Limb (tissue), 2 donors: ENCODE measurements around the gene UBFD1.
"Not testable (repeated sequence)": the region's sequence is repeated elsewhere in the genome, so short reads cannot be mapped to it uniquely, and the experiment has no call there.

Experiments used
- DNase-seq, 2 donors: peaks; one replicate each; pipeline ENCODE4 v3.0.0-alpha.2; 2016; ENCODE audit errors: extremely low spot score in 2 of 2

The UBFD1 gene, protein sequence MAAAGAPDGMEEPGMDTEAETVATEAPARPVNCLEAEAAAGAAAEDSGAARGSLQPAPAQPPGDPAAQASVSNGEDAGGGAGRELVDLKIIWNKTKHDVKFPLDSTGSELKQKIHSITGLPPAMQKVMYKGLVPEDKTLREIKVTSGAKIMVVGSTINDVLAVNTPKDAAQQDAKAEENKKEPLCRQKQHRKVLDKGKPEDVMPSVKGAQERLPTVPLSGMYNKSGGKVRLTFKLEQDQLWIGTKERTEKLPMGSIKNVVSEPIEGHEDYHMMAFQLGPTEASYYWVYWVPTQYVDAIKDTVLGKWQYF

GRCh38 chr16:23556881-23557778, at the start of gene UBFD1, which contains the start of gene EARS2:
Gene UBFD1, plus strand, starts transcription at chr16:23557727. Its CDS starts 16 bp downstream, at chr16:23557743.
Gene EARS2, minus strand, starts transcription at chr16:23557350. Its CDS starts 7 bp downstream, at chr16:23557343.
- DNase-seq, result peak; percentile 97 to 99

DNA sequence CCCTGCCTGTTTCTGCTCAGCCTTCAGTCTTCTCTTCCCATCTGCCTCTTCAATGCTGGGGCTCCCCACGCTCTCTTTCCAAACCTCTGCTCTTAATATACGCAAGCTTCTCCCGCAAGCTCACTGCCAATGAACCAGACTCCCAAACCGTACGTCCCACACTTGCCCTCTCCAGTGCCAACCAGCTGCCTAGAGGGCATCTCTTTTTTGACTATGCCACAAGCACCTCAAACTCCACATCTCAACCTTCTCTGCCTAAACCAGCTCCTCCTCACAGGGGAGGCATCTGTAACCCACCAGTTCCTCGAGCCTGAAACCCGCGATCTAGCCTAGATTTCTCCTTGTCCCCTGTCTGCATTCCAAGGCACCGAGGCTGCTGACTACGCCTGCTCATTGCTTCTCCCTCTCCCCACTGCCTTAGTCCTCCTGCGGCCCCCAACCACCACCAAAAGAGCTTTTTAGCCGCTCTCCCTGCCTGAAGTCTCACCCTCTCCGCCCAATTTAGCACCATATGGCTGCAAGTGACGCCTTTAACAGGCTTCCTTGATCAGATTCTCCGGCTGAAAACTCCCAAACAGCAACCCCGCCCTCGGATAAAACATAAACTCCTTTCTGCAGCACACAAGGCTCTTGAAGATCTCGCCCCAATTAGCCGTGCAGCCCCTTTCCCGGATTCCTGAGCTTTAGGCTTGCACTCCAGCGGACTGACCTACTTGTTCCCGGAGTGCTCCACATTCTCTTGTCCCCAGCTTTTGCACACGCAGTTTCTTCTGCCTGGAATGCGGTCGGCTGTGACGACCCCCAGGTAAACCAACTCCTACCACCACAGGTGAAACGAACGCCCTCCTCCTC, 48.7 kb upstream of the UBFD1 start:
- DNase-seq, result peak in 1 of 2 donors; percentile 50

DNA sequence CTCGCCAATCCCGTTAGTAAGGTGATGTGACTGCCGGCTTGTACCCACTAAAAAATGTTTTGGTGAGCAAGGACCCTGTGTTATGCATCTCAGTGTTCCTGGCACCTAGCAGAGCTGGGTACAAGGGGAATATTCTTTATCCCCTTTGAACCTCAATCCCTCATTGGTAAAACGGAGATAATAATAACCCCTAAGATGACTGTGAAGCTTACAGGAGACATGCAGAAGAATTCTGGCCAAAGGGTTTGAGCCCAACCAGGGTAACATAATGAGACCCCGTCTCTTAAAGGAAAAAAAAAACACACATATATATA, 48.1 kb upstream of the UBFD1 start:
- no peak for DNase-seq

- DNase-seq, result no peak
Measured at GRCh38 chr16:23509782-23510163, 47.8 kb upstream of the UBFD1 start.

DNA sequence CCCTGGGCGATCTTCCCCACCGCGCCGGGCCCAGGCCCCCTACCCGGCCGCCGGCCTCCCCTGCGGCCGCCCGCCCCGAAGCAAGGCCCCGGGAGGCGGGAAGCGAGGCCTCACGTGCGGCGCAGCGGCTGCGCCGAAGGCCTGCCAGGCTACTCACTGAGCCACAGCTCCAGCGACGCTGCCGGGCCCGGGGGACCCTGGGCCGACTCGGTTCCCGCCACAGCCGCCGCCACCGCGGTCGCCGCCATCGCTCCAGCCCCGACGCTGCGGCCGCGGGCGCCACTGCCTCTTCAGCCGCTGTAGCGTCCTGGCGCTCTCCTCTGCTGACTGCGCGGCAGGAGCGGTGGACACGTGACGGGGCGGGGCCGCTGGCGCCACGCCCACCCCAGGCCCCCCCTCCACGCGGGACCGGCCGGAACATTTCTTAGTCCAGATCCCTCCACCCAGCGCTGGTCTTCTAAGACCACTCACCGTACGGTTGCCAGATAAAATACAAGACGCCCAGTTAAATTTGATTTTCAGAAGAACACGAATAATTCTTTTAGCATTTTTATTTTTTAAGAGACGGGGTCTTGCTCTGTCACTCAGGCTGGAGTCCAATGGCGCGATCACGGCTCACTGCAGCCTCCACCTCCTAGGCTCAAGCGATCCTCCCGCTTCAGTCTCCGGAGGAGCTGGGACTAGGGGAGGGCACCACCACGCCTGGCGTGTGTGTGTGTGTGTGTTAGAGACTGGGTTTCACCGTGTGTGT, 47.2 kb upstream of the UBFD1 start, which contains the start of gene GGA2:
TSS of gene GGA2 (minus strand) at position 331 of the 751 bp plus-strand sequence. CDS start at position 248, 83 bp downstream.
- peak; percentile 79 to 92 for DNase-seq

GRCh38 chr16:23510915-23511270, 46.6 kb upstream of the UBFD1 start:
- DNase-seq, result not testable (repeated sequence)

DNA sequence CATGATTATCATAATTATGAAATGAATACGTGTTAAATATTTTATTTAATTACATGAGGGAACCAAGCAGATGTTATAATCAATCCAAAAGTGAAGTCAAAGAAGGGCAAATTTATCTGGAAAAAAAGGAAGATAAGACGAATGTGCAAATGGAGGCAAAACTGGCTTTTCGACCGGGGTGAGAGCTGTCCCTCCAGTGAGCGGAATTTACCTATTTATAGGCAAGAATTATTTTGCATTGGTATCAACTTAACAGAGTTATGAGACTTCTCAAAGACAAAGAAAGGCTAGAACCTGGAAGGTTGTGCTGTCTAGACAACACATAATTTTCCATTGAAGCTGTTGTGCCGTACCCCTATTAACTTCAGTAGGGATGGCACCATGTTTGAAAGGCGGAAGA, 45.8 kb upstream of the UBFD1 start:
- no peak for DNase-seq

- no peak for DNase-seq
Measured at GRCh38 chr16:23512168-23512695, 45.3 kb upstream of the UBFD1 start.

DNA sequence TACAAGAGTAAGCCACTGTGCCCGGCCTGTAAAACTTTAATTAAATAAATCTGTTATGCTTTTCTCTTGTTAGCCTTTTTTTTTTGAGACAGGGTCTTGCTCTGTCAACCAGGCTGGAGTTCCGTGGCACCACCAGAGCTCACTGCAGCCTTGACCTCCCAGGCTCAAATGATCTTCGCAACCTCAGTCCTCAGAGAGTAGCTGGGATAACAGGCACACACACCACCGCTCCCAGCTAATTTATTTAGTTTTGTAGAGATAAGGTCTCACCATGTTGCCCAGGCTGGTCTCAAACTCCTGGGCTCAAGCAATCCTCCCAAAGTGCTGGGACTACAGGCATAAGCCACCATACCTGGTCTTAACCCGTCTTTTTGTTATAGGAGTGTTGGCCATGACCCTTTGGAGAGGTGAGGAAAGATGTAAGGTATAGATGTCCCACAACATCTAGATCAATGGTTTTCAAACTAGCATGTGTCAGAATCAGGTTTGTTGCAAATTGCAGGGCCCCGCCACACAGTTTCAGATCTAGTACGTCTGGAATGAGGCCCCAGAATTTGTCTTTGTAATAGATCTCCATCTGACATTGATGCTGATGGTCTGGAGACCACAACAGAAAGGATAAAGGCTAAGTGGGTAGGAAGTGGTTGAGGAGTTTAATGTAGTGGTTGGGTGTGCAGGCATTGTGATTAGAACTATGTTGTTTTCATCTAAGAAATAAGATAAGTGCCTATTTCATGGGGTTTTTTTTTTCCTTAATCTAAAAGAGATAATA, 43.0 kb upstream of the UBFD1 start:
- DNase-seq, result no peak

DNA sequence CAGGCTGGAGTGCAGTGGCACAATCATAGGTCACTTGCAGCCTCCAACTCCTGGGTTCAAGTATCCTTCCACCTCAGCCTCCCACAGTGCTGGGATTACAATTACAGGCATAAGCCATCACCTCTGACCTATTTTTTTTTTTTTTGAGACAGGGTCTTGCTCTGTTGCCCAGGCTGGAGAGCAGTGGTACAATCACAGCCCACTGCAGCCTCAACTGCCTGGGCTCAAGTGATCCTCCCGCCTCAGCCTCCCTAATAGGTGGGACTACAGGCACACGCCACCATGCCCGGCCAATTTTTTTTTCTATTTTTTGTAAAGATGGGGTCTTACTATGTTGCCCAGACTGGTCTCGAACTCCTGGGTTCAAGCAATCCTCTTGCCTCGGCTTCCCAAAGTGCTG, 41.6 kb upstream of the UBFD1 start:
- DNase-seq, result no peak

GRCh38 chr16:23516366-23517137, 41.0 kb upstream of the UBFD1 start:
- DNase-seq, result no peak

- no peak for DNase-seq
Measured at GRCh38 chr16:23518435-23518891, 39.1 kb upstream of the UBFD1 start.

GRCh38 chr16:23519282-23519681, 38.2 kb upstream of the UBFD1 start:
- no peak for DNase-seq

DNA sequence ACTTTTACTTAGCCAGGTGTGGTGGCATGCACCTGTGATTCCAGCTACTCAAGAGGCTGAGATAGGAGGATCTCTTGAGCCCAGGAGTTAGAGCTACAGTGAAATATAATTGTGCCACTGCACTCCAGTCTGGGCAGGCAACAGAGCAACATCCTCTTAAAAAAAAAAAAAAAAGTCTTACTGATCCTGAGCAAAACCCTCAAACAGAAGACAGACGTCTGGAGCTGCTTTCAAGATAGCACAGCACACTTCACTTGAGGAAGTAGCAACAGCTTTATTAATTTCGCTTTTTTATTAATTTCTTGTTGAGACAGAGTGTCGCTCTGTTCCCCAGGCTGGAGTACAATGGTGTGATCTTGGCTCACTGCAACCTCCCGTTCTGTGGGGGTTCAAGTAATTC, 37.0 kb upstream of the UBFD1 start:
- DNase-seq, result no peak

DNA sequence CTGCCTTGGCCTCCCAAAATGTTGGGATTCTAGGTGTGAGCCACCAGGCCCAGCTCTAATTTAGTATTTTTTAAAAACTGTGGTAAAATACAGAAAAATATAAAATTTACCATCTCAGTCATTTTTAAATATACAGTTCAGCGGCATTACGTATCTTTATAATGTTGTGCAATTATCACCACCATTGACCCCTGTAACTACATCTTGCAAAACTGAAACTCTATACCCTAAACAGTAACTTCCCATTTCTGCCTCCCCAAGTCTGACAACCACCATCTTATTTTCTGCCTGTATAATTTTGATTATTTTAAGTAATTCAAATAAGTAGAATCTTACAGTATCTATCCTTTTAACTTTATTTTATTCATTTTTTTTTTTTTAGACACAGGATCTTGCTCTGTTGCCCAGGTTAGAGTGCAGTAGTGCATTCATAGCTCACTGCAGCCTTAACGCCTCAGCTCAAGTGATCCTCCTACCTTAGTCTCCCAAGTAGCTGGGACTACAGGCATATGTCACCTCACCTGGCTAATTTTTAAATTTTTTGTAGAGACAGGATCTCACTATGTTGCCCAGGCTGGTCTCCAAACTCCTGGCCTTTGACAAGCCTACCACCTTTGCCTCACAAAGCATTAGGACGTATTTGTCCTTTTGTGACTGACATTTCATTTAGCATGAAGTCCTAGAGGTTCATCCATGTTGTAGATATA, 36.3 kb upstream of the UBFD1 start:
- DNase-seq, result no peak

DNA sequence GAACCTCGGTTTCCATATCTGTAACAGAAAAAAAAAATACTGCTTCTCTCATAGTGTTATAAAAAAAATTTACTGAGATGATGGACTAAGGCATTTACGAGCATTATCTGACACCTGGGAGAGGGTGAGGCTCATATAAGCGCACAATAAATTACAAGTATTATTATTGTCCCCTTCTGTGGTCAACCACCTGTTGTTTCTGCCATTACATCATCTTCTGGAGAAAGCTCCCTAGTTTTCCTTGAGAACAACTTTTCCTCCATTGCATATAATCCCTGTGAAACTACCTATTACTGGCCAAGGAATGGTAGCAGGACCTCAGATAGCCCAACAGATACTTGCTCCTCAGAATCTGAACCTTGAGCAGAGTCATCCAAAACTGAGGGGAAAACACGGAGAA, 35.6 kb upstream of the UBFD1 start:
- no peak for DNase-seq

DNA sequence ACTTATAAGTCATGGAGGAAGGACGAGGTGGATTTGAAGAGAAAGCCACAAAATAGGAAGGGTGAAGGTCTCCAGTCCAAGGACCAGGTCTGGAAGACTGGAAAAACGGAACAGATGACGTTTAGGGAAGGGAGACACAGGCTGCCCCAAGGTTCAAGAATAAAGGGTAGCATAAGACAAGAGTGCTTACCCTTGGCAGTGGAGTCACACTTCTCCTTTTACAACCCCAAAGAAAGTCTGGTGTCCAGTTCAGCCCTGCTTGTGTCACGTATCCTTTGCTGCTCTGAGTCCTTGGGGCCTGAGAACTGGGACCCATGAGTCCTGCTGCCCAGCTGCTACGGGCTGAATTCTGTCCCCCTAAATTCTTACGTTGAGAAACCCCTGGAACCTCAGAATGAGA, 34.2 kb upstream of the UBFD1 start:
- DNase-seq, result no peak

DNA sequence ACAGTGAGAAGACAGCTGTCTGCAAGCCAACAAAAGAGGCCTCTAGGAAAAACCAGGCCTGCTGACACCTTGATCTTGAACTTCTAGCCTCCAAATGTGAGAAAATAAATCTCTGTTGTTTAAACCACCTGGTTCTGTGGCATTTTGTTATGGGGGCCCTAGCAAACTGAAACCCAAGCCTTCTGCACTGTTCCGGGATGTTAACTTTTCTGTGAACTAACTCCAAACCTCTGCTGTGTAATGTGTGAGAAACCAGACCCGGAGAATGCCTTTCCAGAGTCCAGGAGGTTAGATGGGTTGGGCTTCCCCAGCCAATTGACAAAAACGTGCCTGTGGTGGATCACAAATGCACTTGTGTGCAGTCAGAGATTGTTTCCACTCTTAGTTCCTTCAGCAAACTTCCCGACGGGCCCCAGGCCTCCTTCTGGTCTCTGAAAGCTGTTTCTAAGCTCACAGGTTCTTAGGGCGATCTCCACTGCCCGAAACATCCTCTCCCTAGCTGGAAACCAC, 33.6 kb upstream of the UBFD1 start:
- DNase-seq, result no peak
